ENCODE data around the gene FAM24B. TPM values are rescaled to one million over a fixed set of nuclear protein-coding genes. Genes with fewer than 3 reads are reported as not detected.
"Not testable (repeated sequence)": the region's sequence is repeated elsewhere in the genome, so short reads cannot be mapped to it uniquely, and the experiment has no call there.

The FAM24B gene
- total and polyA plus RNA-seq, 4 donors = 0.21 to 2.0 (median 0.84) TPM; not detected in 1

- TF ChIP-seq HNF4G (IDR thresholded peaks at IDR 0.05) (no peak), NR2F2 (IDR thresholded peaks at IDR 0.05) (no peak), FOXA2 (IDR thresholded peaks at IDR 0.05) (no peak), JUND (IDR thresholded peaks at IDR 0.05) (no peak), YY1 (IDR thresholded peaks at IDR 0.05) (no peak), RAD21 (IDR thresholded peaks at IDR 0.05) (no peak), FOXA1 (IDR thresholded peaks at IDR 0.05) (no peak), SP1 (IDR thresholded peaks at IDR 0.05) (no peak), TAF1 (conservative IDR thresholded peaks at IDR 0.05) (no peak), HNF4A (conservative IDR thresholded peaks at IDR 0.05) (no peak), REST (IDR thresholded peaks at IDR 0.05) (no peak), GABPA (IDR thresholded peaks at IDR 0.05 in 1 of 2, conservative IDR thresholded peaks at IDR 0.05 in 1 of 2) (no peak)
- H3K9me3 ChIP-seq (ENCODE audit: control insufficient read depth in 4 of 4, low read length in 3 of 4) = no peaks in the 10 kb centered on the region
- H3K36me3 ChIP-seq (ENCODE audit: control insufficient read depth in 4 of 4, insufficient read depth in 3 of 4, low read depth in 1 of 4, low read length in 3 of 4) = no peaks in the 10 kb centered on the region
- H3K4me3 ChIP-seq (ENCODE audit: low read depth in 1 of 3, low read length in 3 of 3) = no peak overlapping the region
- H3K4me1 ChIP-seq (ENCODE audit: control insufficient read depth in 4 of 4, insufficient read depth in 4 of 4, low read length in 3 of 4) = no peaks in the 10 kb centered on the region
- DNase-seq (ENCODE audit: low spot score) = no peak
- 53% methylated on average over 1 of the region's 1 CpG for WGBS
- no peak overlapping the region for H3K27ac ChIP-seq (ENCODE audit: low read depth in 1 of 2, low read length in 2 of 2)
- H3K27me3 ChIP-seq (ENCODE audit: control insufficient read depth in 4 of 4, insufficient read depth in 4 of 4, low read length in 3 of 4) = no peaks in the 10 kb centered on the region
- H3K9ac ChIP-seq (ENCODE audit: low read depth in 1 of 2, low read length in 2 of 2) = no peak overlapping the region
Measured at GRCh38 chr10:122861711-122862161, 17.6 kb downstream of the FAM24B start.

GRCh38 chr10:122859527-122859926, 19.9 kb downstream of the FAM24B start:
- DNase-seq (ENCODE audit: low spot score) = no peak
- TF ChIP-seq RXRA (IDR thresholded peaks at IDR 0.05) (no peak), REST (IDR thresholded peaks at IDR 0.05) (no peak), NR2F2 (IDR thresholded peaks at IDR 0.05) (no peak)
- H3K27me3 ChIP-seq (ENCODE audit: control insufficient read depth in 4 of 4, insufficient read depth in 4 of 4, low read length in 3 of 4) = no peaks in the 10 kb centered on the region
- no peak overlapping the region for H3K27ac ChIP-seq (ENCODE audit: low read depth in 1 of 2, low read length in 2 of 2)
- H3K9ac ChIP-seq (ENCODE audit: low read depth in 1 of 2, low read length in 2 of 2) = no peak overlapping the region
- no peaks in the 10 kb centered on the region for H3K9me3 ChIP-seq (ENCODE audit: control insufficient read depth in 4 of 4, low read length in 3 of 4)
- H3K4me3 ChIP-seq (ENCODE audit: low read depth in 1 of 3, low read length in 3 of 3) = no peak overlapping the region
- no peaks in the 10 kb centered on the region for H3K36me3 ChIP-seq (ENCODE audit: control insufficient read depth in 4 of 4, insufficient read depth in 3 of 4, low read depth in 1 of 4, low read length in 3 of 4)
- no peaks in the 10 kb centered on the region for H3K4me1 ChIP-seq (ENCODE audit: control insufficient read depth in 4 of 4, insufficient read depth in 4 of 4, low read length in 3 of 4)
- 94% methylated on average over 1 of the region's 1 CpG for WGBS

GRCh38 chr10:122858042-122858441, 21.3 kb downstream of the FAM24B start:
- not testable (repeated sequence) for H3K4me3 ChIP-seq (ENCODE audit: low read depth in 1 of 3, low read length in 3 of 3); H3K9me3 ChIP-seq (ENCODE audit: control insufficient read depth in 4 of 4, low read length in 3 of 4); H3K9ac ChIP-seq (ENCODE audit: low read depth in 1 of 2, low read length in 2 of 2); DNase-seq (ENCODE audit: low spot score); H3K36me3 ChIP-seq (ENCODE audit: control insufficient read depth in 4 of 4, insufficient read depth in 3 of 4, low read depth in 1 of 4, low read length in 3 of 4); H3K27ac ChIP-seq (ENCODE audit: low read depth in 1 of 2, low read length in 2 of 2); H3K4me1 ChIP-seq (ENCODE audit: control insufficient read depth in 4 of 4, insufficient read depth in 4 of 4, low read length in 3 of 4); H3K27me3 ChIP-seq (ENCODE audit: control insufficient read depth in 4 of 4, insufficient read depth in 4 of 4, low read length in 3 of 4)
- 95% methylated on average over 5 of the region's 5 CpGs for WGBS

Measured in liver (tissue), 9 donors.